ENCODE measurements around the gene PALD1.

DNA sequence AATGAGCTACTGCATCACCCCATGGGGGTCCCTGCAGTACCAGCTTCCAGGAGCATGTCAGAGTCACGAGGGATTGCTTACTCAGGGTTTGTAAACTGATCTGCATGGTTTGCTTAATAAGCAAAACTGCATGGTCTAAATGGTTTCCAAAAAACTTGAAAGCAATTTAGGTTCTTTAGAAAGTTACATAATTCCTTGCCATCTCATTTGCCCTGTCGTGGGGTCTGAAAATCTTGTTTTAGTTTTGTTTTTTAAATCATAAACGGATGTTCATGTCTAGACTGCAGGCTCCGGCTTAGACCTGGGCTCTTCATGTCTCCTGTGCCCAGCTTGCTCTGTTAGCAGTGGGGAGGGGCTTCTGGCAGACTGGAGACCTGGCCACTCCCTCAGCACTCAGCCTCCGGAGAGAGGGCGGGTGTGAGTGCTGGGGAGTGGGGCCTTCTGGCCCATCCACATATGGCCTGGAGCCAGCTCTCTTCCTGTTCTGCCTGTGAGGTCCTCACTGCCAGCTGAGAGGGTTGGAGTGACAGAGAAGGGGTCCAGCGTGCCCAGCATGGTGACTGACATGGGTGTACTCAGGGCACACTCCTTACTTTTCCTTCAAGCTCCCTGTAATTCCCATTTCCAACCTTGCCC, 106.5 kb downstream of the PALD1 start:
- TF ChIP-seq, protein P1, sequence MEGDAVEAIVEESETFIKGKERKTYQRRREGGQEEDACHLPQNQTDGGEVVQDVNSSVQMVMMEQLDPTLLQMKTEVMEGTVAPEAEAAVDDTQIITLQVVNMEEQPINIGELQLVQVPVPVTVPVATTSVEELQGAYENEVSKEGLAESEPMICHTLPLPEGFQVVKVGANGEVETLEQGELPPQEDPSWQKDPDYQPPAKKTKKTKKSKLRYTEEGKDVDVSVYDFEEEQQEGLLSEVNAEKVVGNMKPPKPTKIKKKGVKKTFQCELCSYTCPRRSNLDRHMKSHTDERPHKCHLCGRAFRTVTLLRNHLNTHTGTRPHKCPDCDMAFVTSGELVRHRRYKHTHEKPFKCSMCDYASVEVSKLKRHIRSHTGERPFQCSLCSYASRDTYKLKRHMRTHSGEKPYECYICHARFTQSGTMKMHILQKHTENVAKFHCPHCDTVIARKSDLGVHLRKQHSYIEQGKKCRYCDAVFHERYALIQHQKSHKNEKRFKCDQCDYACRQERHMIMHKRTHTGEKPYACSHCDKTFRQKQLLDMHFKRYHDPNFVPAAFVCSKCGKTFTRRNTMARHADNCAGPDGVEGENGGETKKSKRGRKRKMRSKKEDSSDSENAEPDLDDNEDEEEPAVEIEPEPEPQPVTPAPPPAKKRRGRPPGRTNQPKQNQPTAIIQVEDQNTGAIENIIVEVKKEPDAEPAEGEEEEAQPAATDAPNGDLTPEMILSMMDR (IDR thresholded peaks at IDR 0.05; ENCODE audit: insufficient read depth, low read length): no peak
- TF ChIP-seq POLR2AphosphoS5 (IDR thresholded peaks at IDR 0.05; ENCODE audit: low read depth) (no peak), GABPA (IDR thresholded peaks at IDR 0.05; ENCODE audit: low read depth) (no peak)

All from HL-60 (cell line).